HG02870 (cell line): Measurements from ENCODE around the gene LRCH4.
"Not testable (repeated sequence)": the region's sequence is repeated elsewhere in the genome, so short reads cannot be mapped to it uniquely, and the experiment has no call there.

Experiments
- ATAC-seq: cut with Tn5 transposase; IDR thresholded peaks from one replicate; pipeline ENCODE4 v1.9.1; 2021; ENCODE audit warnings: mild to moderate bottlenecking, moderate library complexity; ENCODE audit not compliant: unreplicated experiment

The LRCH4 gene

DNA sequence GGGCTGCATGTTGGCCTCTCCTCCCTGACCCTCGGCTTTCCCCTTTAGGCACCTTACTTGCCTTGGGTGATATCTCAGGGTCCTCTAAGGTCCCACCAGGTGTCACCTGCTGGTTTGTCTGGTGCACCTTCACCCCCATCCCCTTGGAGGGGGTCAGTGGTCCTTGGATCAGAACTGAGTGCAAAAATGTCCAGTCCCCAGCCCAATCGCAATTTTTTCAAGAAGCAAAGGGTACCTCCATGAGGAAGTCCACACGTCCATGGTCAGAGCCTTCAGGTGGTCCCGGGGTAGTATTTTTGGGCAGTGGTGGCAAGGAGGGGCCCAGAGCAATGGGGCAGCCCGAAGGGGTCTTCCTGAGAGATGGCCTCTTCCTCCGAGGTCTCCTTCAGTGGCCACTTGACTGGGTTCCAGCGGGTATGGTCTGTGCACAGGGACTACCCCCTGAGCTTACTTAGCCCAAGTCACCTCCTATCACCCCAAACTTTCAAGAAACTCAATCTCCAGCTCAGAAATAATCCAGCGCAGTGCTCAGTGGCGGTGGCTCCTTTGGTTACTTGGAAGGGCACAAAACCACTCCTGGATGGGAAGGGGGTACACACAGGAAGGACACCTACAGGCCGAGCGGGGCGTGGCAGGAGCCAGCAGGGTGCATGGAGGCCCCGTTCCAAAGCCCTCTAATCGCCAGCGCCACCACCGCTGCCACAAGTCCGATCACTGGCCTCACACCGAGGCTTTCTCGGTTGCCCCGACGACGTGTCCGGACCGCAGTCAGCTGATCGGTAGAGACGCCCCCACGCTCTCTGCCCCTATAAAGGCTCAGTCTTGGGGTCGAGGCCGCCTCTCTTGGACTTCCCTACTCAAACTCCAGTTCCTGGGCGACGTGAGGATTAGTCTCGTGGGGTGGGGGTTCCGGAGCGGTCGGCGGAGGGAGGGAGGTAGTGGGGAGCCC is 16.8 kb downstream of the LRCH4 start:
- ATAC-seq = no peak

- no peak for ATAC-seq
Observed at GRCh38 chr7:100568176-100568895, 17.6 kb downstream of the LRCH4 start.

DNA sequence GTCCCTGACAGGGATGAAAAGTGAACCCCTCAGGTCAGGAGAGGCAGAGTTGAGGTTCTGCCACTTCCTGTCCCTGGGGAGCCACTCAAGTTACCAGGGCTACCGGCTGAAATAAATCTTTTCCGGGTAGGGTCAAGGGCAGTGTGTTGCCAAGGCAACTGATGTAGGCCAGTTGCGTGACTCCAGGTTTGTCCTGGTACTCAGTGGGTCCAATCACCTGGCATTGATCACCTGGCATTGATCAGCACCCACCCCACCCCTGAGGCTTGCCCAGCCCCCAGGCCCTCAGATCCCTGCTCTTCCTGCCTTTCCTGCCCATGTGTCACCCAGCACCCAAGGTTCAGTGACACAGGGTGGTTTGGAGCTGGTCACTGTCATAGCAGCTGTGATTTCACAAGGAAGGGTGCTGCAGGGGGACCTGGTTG is 18.2 kb downstream of the LRCH4 start:
- ATAC-seq = no peak

DNA sequence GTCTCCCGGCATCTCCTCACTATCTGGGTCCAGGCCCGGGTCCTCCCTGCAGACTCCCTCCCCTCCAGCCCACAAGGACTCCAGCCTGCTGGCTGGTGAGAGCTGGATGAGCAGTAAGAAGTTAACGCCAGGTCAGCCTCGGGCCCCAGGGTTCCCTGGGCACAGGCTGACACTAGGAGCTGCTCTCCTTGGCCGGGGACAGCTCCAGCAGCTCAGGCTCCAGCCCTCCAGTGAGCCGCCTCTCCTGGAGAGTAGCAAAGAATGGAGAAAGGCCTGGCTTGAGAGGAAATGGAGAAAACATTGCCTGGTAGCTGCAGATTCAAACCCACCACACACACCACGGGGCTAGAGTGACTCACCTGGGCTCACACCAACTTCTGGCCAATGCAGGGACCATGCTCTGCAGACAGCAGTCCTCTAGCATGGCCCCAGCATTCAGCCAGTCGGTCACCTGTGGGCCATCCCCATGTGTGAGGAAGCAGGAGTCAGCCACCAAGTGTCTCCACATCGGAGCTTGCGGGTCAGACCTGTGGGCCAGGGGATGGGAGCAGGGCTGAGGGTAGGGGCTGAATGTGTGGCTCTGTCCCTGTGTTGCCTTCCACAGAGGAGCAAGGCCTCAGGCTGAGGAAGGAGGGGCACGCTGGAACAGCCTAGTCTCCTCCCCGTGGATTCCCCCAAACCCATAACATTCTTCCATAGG is 18.7 kb downstream of the LRCH4 start:
- ATAC-seq = no peak

DNA sequence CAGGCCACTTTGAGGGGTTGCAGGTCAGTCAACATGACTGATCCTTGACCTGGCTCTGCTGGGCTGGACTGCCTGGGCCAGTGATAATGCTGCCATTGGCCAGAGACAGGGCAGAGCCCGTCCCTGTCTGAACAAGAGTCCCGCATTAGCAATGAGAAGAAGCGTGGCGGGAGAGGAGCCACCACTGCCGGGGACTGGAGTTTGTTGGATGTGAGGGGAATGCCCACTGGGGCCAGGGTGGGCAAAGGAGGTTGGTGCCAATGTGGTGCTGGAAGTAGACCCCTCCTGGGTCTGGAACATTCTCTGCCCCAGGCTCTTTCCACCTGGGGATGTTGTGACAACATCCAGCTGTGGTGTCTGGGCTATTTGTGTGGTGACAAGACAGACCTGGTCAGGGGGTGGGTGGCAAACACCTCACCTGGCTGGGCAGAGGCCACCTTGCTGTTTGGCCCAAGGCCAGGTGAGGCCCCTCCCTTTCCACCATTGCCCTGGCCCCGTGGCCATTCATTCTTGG is 19.9 kb downstream of the LRCH4 start:
- ATAC-seq = no peak

DNA sequence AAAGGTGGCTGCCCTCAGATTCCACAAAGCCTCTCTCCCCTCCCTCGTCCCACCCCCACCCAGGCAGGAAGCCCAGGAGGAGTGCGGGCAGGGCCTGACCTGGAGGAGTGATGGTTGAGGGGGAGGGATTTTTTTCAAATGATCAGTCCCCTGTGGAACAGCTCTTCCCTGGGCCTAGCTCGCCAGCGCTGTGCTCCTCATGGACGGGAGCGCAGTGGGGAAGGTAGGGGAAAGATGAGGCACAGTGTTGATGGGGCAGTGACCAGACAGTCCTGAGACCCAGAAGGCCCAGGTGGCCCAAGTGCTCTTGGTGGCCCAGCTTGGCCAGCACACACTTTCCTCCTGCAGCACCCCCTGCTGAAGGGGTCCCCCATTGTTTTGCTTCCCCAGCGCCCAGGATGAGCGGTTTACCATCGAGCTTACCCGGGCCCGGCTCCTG is 20.8 kb downstream of the LRCH4 start:
- ATAC-seq = no peak

DNA sequence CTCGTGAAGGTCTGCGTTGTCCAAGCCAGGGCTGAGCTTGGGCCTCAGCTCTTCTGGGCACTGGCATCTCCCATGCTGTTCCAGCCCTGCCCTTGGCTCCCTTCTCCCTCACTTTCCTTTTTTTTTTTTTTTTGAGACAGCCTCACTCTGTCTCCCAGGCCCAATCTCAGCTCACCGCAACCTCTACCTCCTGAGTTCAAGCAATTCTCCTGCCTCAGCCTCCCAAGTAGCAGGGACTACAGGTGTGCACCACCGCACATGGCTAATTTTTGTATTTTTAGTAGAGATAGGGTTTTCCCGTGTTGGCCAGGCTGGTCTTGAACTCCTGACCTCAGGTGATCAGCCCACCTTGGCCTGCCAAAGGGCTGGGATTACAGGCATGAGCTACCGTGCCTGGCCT is 21.5 kb downstream of the LRCH4 start:
- not testable (repeated sequence) for ATAC-seq

GRCh38 chr7:100563809-100564400 is 22.0 kb downstream of the LRCH4 start:
- ATAC-seq = no peak

DNA sequence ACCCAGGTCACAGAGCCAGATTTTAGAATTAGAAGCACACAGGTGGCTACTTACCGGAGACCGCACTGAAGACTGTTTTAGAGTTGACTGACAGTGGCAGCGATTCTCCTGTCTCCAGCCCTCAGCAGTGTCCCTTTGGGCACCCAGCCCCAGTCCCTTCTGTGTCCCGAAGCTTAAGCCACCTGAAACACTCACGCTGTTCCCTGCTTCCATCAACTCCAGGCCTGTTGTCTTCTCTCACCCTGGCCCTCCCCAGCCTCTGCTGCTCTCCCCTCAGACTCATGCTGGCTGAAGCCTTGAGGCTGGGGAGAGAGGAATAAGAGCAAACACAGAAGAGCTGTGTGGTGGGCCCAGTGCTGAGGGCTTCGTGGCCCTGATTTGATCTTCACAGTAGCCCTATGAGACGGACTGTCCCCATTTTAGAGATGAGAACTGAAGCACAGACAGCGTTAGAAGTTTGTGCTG is 22.8 kb downstream of the LRCH4 start:
- no peak for ATAC-seq

DNA sequence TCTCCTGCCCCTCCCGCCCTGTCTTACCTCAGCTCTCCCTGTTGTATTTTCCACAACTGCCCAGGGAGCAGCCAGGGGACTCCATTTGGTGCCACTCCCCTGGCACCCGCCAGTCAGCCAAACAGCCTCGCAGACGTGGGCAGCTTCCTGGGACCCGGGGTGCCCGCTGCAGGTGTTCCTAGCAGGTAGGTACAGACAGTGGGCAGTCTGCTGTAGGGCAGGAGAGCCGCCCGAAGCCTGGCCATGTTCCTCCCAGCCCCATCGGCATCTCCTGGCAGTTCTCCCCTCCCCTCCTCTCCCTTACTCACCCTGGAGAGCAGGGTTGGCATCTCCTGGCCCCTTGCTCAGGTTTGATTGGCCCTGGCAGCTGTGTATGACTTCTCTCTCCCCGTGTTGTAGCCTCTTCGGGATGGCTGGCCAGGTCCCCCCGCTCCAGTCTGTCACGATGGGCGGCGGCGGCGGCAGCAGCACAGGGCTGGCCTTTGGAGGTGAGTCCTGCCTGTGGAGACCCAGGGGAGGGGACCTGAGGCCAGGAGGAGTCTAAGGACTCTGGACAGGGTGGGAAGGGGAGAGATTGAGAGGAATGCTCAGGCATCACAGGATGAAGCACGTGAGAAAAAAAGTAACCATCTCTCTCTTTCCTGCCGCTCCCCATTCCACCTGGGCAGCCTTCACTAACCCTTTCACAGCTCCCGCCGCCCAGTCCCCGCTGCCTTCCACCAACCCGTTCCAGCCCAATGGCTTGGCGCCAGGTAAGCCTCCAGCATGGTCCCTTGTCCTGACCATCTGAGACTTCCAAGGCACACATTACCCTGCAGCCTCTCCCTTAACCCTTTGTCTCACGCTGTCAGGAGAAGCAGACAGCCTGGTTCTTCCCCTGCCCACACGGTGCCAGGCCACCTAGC is 23.5 kb downstream of the LRCH4 start:
- ATAC-seq = no peak

GRCh38 chr7:100561491-100562194 is 24.3 kb downstream of the LRCH4 start:
- ATAC-seq = no peak

- no peak for ATAC-seq
Observed at GRCh38 chr7:100559127-100559526, 26.8 kb downstream of the LRCH4 start.

DNA sequence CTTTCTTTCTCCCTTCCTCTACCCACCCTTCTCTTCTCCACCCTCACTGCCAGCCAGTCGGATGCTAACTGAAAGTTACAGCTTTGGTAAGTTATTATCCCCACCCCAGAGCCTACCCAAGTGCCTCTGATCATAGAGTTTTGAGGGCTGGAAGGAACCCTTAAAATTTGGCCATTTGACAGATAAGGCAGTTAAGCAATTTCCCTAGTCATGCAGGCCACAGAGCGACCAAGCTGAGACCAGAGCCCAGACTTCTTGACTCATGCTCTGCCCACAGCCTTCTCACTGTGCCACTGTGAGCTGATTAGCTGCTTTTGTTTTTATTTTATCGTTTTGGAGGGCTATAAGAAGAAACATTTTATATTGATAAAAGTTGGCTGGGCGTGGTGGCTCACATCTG is 29.4 kb downstream of the LRCH4 start:
- ATAC-seq = no peak

DNA sequence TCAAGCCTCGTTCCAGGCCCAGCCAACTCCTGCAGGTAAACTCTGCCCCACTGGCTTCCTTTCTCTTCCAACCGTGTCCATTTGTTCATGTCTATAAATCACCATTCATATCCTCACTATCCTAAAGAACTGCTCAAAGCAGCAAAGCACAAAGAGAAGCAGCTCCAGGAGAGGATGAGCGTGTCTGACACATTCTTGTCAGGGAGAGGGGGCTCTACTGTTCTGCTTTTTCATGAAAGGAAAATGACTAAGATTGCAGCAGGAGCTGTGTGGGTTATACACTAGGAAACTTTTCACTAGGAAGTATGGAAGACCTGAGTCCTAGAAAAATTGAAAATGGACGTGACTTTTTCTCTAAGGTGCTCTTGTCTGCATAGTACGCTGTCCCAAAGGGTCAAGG is 30.2 kb downstream of the LRCH4 start:
- no peak for ATAC-seq

DNA sequence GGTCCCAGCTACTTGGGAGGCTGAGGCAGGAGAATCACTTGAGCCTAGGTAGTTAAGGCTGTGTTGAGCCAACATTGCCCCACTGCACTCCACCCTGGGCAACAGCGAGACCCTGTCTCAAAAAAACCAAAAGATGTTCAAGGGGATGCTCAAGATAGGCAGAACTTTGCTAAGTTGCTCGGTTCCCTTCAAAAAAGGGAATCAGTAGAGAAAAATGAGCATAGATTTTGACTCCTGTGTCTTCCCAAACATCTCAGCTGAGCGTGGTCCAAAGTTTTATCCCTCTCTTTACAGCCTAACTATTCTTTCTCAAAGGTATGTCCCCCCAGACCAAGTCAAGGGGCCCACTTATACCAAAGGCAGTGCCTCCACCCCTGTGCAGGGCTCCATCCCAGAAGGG is 32.9 kb downstream of the LRCH4 start:
- no peak for ATAC-seq

DNA sequence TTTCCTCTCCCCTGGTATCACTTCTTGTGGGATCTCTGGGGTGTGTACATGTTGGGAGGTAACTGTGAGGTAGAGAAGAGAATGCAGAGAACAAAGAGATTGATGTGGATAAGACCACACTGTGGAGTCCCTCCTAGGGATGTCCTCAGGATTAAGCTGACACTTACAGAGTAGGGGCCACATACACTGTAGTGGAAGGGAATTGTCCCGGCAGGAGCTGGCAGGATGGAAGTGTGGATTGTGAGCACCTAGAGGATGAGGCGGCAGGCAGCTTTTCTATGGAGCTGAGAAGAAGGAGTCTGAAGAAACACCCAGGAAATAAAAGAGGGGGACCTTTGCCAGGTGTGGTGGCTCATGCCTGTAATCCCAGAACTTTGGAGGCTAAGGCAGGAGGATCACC is 33.4 kb downstream of the LRCH4 start:
- ATAC-seq = no peak

- ATAC-seq = not testable (repeated sequence)
Observed at GRCh38 chr7:100548446-100548845, 37.5 kb downstream of the LRCH4 start.

DNA sequence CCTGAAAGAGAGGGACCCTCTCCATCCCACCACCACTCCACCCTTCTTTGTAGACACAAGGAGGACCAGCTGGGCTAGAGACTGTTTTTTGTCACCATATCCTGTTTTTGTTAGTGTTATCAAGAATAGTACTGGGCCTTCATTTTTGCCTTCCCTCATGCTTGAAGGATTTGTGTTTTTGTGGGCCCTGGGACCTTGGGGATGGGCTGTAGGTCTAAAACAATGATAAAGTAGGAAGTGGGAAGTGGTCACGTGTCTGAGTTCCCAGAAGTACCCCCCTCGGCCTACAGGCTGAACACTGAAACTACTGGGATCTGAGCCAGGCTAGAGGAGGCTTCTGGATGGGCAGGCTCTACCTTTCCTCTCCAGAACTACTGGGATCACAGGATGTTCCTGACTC is 38.1 kb downstream of the LRCH4 start:
- no peak for ATAC-seq
